Bronchial epithelial cell (primary cell): Measurements from ENCODE around the gene NENF. TPM values are rescaled to one million over a fixed set of nuclear protein-coding genes. Genes with fewer than 3 reads are reported as not detected.
"Not testable (repeated sequence)": the region's sequence is repeated elsewhere in the genome, so short reads cannot be mapped to it uniquely, and the experiment has no call there.

Experiments
- DNase-seq: peaks from one replicate; pipeline ENCODE4 v3.0.0-alpha.2; 2010; ENCODE audit warnings: low read depth
- FAIRE-seq: peaks from 2 replicates; lab custom pipeline; 2011; peaks lifted over from hg19 to GRCh38; lab: Jason Lieb, UNC
- H3K27me3 ChIP-seq: 2 replicates; pipeline ENCODE4 v1.5.1; 2011; ENCODE audit warnings: low read length; ENCODE audit not compliant: control insufficient read depth, insufficient read depth
- H3K36me3 ChIP-seq: 2 replicates; pipeline ENCODE4 v1.5.1; 2011; ENCODE audit warnings: low read length; ENCODE audit not compliant: control insufficient read depth, insufficient read depth
- H3K4me3 ChIP-seq: 2 replicates; pipeline ENCODE4 v1.5.1; 2011; ENCODE audit warnings: mild to moderate bottlenecking, low read depth, low read length, control low read depth
- CTCF ChIP-seq: IDR thresholded peaks from 2 replicates; pipeline ENCODE4 v1.5.1; 2011; ENCODE audit warnings: mild to moderate bottlenecking, moderate library complexity, low read length, control low read depth, inconsistent platforms; ENCODE audit not compliant: insufficient read depth, severe bottlenecking
- total RNA-seq: library from RNA; depleted of rRNA; stranded (reverse); fragments of >200 nt; gene quantifications from 2 replicates; pipeline ENCODE4 v1.2.1, GENCODE V29; 2014

Gene NENF
- total RNA-seq, 1 donor from 2014 or later = 50.5 TPM

GRCh38 chr1:212477014-212477679 is 44.4 kb downstream of the NENF start:
- Histone ChIP-seq H3K4me3 (no peak overlapping the region), H3K36me3 (no peaks in the 10 kb centered on the region), H3K27me3 (no peaks in the 10 kb centered on the region)
- no peak for FAIRE-seq
- TF ChIP-seq CTCF = peak; percentile 93
- DNase-seq = peak; percentile 81

GRCh38 chr1:212477680-212478466 is 45.2 kb downstream of the NENF start:
- FAIRE-seq = no peak
- Histone ChIP-seq H3K27me3 (no peaks in the 10 kb centered on the region), H3K4me3 (no peak overlapping the region), H3K36me3 (no peaks in the 10 kb centered on the region)
- peak; percentile 51 for DNase-seq
- no peak for TF ChIP-seq CTCF

- DNase-seq (no peak), FAIRE-seq (peak; percentile 23)
- TF ChIP-seq CTCF = no peak
These were observed 45.8 kb downstream of the NENF start for GRCh38 chr1:212478467-212479025.

GRCh38 chr1:212479188-212479587 is 46.5 kb downstream of the NENF start:
- TF ChIP-seq CTCF = no peak
- H3K27me3 ChIP-seq = no peaks in the 10 kb centered on the region
- no peak for FAIRE-seq
- H3K36me3 ChIP-seq = no peaks in the 10 kb centered on the region
- DNase-seq = no peak
- no peak overlapping the region for H3K4me3 ChIP-seq

More at GRCh38 chr1:212478467-212479025, 45.8 kb downstream of the NENF start:
- H3K4me3 ChIP-seq = no peak overlapping the region
- no peaks in the 10 kb centered on the region for H3K27me3 ChIP-seq
- no peaks in the 10 kb centered on the region for H3K36me3 ChIP-seq

- not testable (repeated sequence) for H3K4me3 ChIP-seq, FAIRE-seq, DNase-seq, H3K27me3 ChIP-seq, H3K36me3 ChIP-seq
These were observed 48.2 kb downstream of the NENF start for GRCh38 chr1:212480711-212481437.

GRCh38 chr1:212481438-212481767 is 48.7 kb downstream of the NENF start:
- TF ChIP-seq CTCF = no peak
- FAIRE-seq (no peak), DNase-seq (no peak)
- no peaks in the 10 kb centered on the region for H3K36me3 ChIP-seq
- H3K27me3 ChIP-seq = no peaks in the 10 kb centered on the region
- no peak overlapping the region for H3K4me3 ChIP-seq
